IMR-90 (cell line): ENCODE measurements around the gene DYNLRB1. TPM values are rescaled to one million over a fixed set of nuclear protein-coding genes. Genes with fewer than 3 reads are reported as not detected.

Source experiments
- ATAC-seq: fragments of 200-7000 bp; cut with Tn5 transposase; 2 replicates; pipeline ENCODE4 v1.9.1; 2020; ENCODE audit warnings: low read depth, mild to moderate bottlenecking, moderate library complexity
- BruUV-seq: library from RNA; stranded (reverse); fragments of 400-500 nt; replicated peaks from 2 replicates; lab custom pipeline; 2021; lab: Mats Ljungman, UMichigan
- CTCF ChIA-PET: fragments of 300-600 bp; formaldehyde crosslinking; extraction: SDS; loops from one replicate; lab custom pipeline; 2021; ENCODE audit warnings: antibody characterized with exemption; lab: Yijun Ruan, JAX
- POLR2A ChIA-PET: fragments of 300-600 bp; sonication (Branson Sonifier 250); formaldehyde crosslinking; loops from one replicate; lab custom pipeline; 2022; ENCODE audit warnings: antibody characterized with exemption; ENCODE audit not compliant: unreplicated experiment; lab: Charles Lee
- DNase-seq: peaks from one replicate; pipeline ENCODE4 v3.0.0; 2013
- H2AFZ ChIP-seq: replicated peaks from 2 replicates; pipeline ENCODE3; 2013; ENCODE audit warnings: low read length, mild to moderate bottlenecking; ENCODE audit not compliant: poor library complexity
- H2AK5ac ChIP-seq: 2 replicates; pipeline ENCODE4 v1.6.1; 2013; ENCODE audit warnings: low read depth, low read length, inconsistent platforms
- H2AK9ac ChIP-seq: replicated peaks from 2 replicates; pipeline ENCODE3; 2013; ENCODE audit warnings: mild to moderate bottlenecking, low read depth, low read length, moderate library complexity; ENCODE audit not compliant: poor library complexity
- H2BK120ac ChIP-seq: 2 replicates; pipeline ENCODE4 v1.6.1; 2013; ENCODE audit warnings: low read depth, low read length, inconsistent platforms
- H2BK15ac ChIP-seq: 3 replicates; pipeline ENCODE4 v1.6.1; 2013; ENCODE audit warnings: low read depth, low read length, inconsistent platforms
- H2BK20ac ChIP-seq: 2 replicates; pipeline ENCODE4 v1.6.1; 2013; ENCODE audit warnings: low read depth, mild to moderate bottlenecking, inconsistent platforms, low read length, moderate library complexity
- H2BK5ac ChIP-seq: 2 replicates; pipeline ENCODE4 v1.6.1; 2013; ENCODE audit warnings: mild to moderate bottlenecking, low read depth, low read length, inconsistent platforms; ENCODE audit not compliant: poor library complexity, severe bottlenecking
- H3K14ac ChIP-seq: replicated peaks from 2 replicates; pipeline ENCODE4 v1.6.1; 2013; ENCODE audit warnings: low read depth, low read length, inconsistent platforms
- H3K18ac ChIP-seq: 2 replicates; pipeline ENCODE4 v1.6.1; 2013; ENCODE audit warnings: low read depth, low read length, control low read depth
- H3K23ac ChIP-seq: 2 replicates; pipeline ENCODE4 v1.6.1; 2013; ENCODE audit warnings: low read depth, low read length, inconsistent platforms
- H3K27ac ChIP-seq: 2 replicates; pipeline ENCODE4 v1.5.1; 2013; ENCODE audit warnings: mild to moderate bottlenecking, control low read depth, low read length; ENCODE audit not compliant: insufficient read depth
- H3K27me3 ChIP-seq: 2 replicates; pipeline ENCODE4 v1.6.1; 2013; ENCODE audit warnings: low read length; ENCODE audit not compliant: control insufficient read depth, insufficient read depth
- H3K36me3 ChIP-seq: 2 replicates; pipeline ENCODE4 v1.6.1; 2013; ENCODE audit warnings: low read length, mixed read lengths; ENCODE audit not compliant: control insufficient read depth, insufficient read depth
- H3K4ac ChIP-seq: 2 replicates; pipeline ENCODE4 v1.6.1; 2013; ENCODE audit warnings: low read depth, low read length, inconsistent platforms
- H3K4me1 ChIP-seq: 2 replicates; pipeline ENCODE4 v1.6.1; 2013; ENCODE audit warnings: low read length, mixed read lengths; ENCODE audit not compliant: control insufficient read depth, insufficient read depth
- H3K4me2 ChIP-seq: 2 replicates; pipeline ENCODE4 v1.6.1; 2013; ENCODE audit warnings: low read depth, mild to moderate bottlenecking, control low read depth, low read length, moderate library complexity
- H3K4me3 ChIP-seq: 2 replicates; pipeline ENCODE4 v1.5.1; 2013; ENCODE audit warnings: low read depth, mild to moderate bottlenecking, control low read depth, low read length, moderate library complexity; ENCODE audit not compliant: insufficient read depth
- H3K56ac ChIP-seq: 2 replicates; pipeline ENCODE4 v1.6.1; 2013; ENCODE audit warnings: low read length, inconsistent platforms; ENCODE audit not compliant: insufficient read depth; ENCODE audit errors: extremely low read depth
- H3K79me1 ChIP-seq, 2 experiments: 2 replicates each; pipeline ENCODE4 v1.6.1; 2013; ENCODE audit warnings: low read length in 2 of 2, inconsistent platforms in 1 of 2, low read depth in 1 of 2
- H3K9ac ChIP-seq: 2 replicates; pipeline ENCODE4 v1.6.1; 2013; ENCODE audit warnings: low read depth, low read length, control low read depth
- H3K9me1 ChIP-seq: 2 replicates; pipeline ENCODE4 v1.6.1; 2013; ENCODE audit warnings: low read length, inconsistent platforms; ENCODE audit not compliant: insufficient read depth
- H3K9me3 ChIP-seq: 2 replicates; pipeline ENCODE4 v1.6.1; 2013; ENCODE audit warnings: low read length; ENCODE audit not compliant: control insufficient read depth, insufficient read depth
- H4K20me1 ChIP-seq: 2 replicates; pipeline ENCODE4 v1.6.1; 2013; ENCODE audit warnings: low read length, inconsistent platforms; ENCODE audit not compliant: insufficient read depth
- H4K5ac ChIP-seq: 2 replicates; pipeline ENCODE4 v1.6.1; 2013; ENCODE audit warnings: mild to moderate bottlenecking, low read depth, low read length, control low read depth
- H4K8ac ChIP-seq, 2 experiments: 2 replicates each; pipeline ENCODE4 v1.6.1; 2013; ENCODE audit warnings: low read depth in 2 of 2, low read length in 2 of 2, control low read depth in 1 of 2, inconsistent platforms in 1 of 2
- H4K91ac ChIP-seq: 2 replicates; pipeline ENCODE4 v1.6.1; 2013; ENCODE audit warnings: low read depth, low read length, inconsistent platforms; ENCODE audit not compliant: insufficient read depth
- CEBPB ChIP-seq: IDR thresholded peaks from 2 replicates; pipeline ENCODE4 v1.6.1; 2012; ENCODE audit warnings: low read depth, low read length, improper control_type of control experiment
- RCOR1 ChIP-seq: IDR thresholded peaks from 2 replicates; pipeline ENCODE4 v1.6.1; 2012; ENCODE audit warnings: mild to moderate bottlenecking, low read length, improper control_type of control experiment; ENCODE audit not compliant: insufficient replicate concordance
- RFX5 ChIP-seq: IDR thresholded peaks from 2 replicates; pipeline ENCODE4 v1.8.0; 2012; ENCODE audit warnings: low read depth, mild to moderate bottlenecking, low read length, moderate library complexity
- WGBS, 2 experiments: methylation state at CpG; one replicate each; pipeline versions ENCODE4 v1.1.5 to v1.1.7; 2013; ENCODE audit warnings: missing lambda C conversion rate in 2 of 2; ENCODE audit not compliant: insufficient read length in 1 of 2; ENCODE audit errors: extremely low coverage in 2 of 2; 5-methylcytosine and 5-hydroxymethylcytosine counted together
- dilution Hi-C: fragments of 300-500 bp; cut with HindIII; formaldehyde crosslinking; loops from one replicate; pipeline ENCODE4 v1.14.3; 2018; ENCODE audit warnings: low sequenced_read_pairs; ENCODE audit not compliant: unreplicated experiment
- in situ Hi-C: fragments of 300-500 bp; cut with MboI; formaldehyde crosslinking; loops from 3 replicates; pipeline ENCODE4 v1.14.3; 2019; ENCODE audit warnings: low sequenced_read_pairs, inconsistent platforms, mixed read lengths
- intact Hi-C: fragments of 100-400 bp; cut with micrococcal nuclease; formaldehyde crosslinking; loops from 2 replicates; pipeline ENCODE4 v1.10.0; 2022
- polyA plus RNA-seq, 3 experiments: library from polyadenylated mRNA; depleted of rRNA; stranded (reverse); fragments of >200 nt; gene quantifications; 2 replicates each; pipeline ENCODE4 v1.2.3, GENCODE V29; 2012; ENCODE audit warnings: low replicate concordance in 1 of 3
- total RNA-seq: library from RNA; depleted of rRNA; stranded (reverse); fragments of >200 nt; gene quantifications from 2 replicates; pipeline ENCODE4 v1.2.3, GENCODE V29; 2012
- TF ChIP-seq, protein P1 (sequence below): fragments of 150-350 bp; IDR thresholded peaks from 2 replicates; pipeline ENCODE4 v1.6.1; 2016; ENCODE audit warnings: low read depth, mild to moderate bottlenecking, low read length, moderate library complexity, borderline replicate concordance

DYNLRB1 gene
- total and polyA plus RNA-seq, 2 of the 4 experiments (the other 2 are of a cell fraction): 82.4 to 380 TPM

DNA sequence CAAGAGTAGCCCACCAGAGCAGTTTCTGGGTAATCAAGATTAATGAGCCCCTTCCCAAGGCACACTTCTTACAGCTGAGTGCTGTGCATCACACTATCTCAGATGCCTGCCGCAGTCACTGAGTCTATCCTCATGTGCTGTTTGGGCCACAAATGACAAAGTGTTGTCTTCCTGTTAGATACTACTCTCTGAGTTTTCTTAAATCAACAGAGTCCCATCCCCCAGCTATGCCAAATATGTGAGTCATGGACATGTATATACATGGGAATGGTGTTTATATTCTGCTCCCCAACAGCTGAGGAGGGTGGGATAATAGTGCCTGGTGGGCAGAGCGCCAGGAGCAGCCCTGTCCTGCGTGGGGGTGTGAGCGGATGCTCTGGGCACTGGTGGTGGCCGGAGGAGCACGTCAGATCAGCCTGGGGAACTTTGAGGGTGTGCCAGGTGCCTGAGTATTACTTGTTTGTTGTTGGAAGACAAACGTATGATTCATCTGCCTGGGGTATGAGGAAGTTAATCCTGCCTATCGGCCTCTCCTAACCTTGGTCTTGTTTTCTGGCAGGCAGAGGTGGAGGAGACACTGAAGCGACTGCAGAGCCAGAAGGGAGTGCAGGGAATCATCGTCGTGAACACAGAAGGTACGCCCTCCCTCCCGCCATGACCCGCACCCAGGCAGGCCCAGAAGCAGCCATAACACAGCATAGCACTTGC lies 9.6 kb downstream of the DYNLRB1 start (continued):
- TF ChIP-seq, protein P1, sequence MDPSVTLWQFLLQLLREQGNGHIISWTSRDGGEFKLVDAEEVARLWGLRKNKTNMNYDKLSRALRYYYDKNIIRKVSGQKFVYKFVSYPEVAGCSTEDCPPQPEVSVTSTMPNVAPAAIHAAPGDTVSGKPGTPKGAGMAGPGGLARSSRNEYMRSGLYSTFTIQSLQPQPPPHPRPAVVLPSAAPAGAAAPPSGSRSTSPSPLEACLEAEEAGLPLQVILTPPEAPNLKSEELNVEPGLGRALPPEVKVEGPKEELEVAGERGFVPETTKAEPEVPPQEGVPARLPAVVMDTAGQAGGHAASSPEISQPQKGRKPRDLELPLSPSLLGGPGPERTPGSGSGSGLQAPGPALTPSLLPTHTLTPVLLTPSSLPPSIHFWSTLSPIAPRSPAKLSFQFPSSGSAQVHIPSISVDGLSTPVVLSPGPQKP: no peak
- peak; percentile 77 for TF ChIP-seq RFX5

DNA sequence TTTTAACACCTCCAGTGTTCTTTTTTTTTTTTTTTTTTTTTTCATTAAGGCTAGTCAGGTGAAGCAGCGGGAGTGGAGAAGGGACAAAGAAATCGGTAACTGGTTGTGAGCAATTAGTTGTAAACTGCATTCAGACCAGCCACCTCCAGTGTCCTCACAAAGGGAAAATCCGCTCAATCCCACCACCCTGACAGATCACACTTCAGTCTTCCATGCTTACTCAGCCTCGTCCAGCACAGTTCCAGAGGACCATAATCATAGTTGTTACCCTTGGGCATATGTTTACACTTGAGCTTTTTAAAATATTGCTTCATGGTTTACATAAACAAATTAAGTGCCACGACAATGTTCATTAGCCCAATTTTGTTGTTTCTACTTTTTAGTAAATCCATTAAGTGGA lies 10.2 kb downstream of the DYNLRB1 start:
- peak overlapping the region; percentile 67 for H3K56ac ChIP-seq
- H3K27me3 ChIP-seq: no peaks in the 10 kb centered on the region
- peak overlapping the region; percentile 87 for H3K23ac ChIP-seq
- no peak for ATAC-seq
- peak overlapping the region; percentile 56 for H2AK9ac ChIP-seq
- H3K18ac ChIP-seq: peak overlapping the region; percentile 91
- WGBS, 2 experiments: 0% methylated on average over 1 of the region's 5 CpGs; no CpG with 5 or more reads in 1 of the 2 experiments
- peak overlapping the region; percentile 59 for H3K4me2 ChIP-seq
- BruUV-seq: TSS peak; percentile 2
- ChIA-PET POLR2A (no interaction called here), CTCF (interaction anchor here (1.0 to 2.1 kb wide), 2 partner anchors 9 to 214 kb away, joined by 3 to 12 read pairs; no protein-coding TSS in a partner anchor)
- DNase-seq: peak; percentile 33
- H3K9me3 ChIP-seq: no peaks in the 10 kb centered on the region
- intact Hi-C loops: no loop called here
- peak overlapping the region; percentile 92 for H2BK5ac ChIP-seq
- H4K91ac ChIP-seq: peak overlapping the region; percentile 91
- H3K36me3 ChIP-seq: peaks cover 46% of the 10 kb centered on the region
- in situ Hi-C loops: no loop called here
- H2AK5ac ChIP-seq: peak overlapping the region; percentile 90
- H2AFZ ChIP-seq: no peak overlapping the region
- peak overlapping the region; percentile 88 for H2BK20ac ChIP-seq
- H3K27ac ChIP-seq: peak overlapping the region; percentile 87
- H3K9ac ChIP-seq: peak overlapping the region; percentile 46
- dilution Hi-C loops: no loop called here
- peaks cover 30% of the 10 kb centered on the region for H4K20me1 ChIP-seq
- H4K5ac ChIP-seq: peak overlapping the region; percentile 71
- H3K4ac ChIP-seq: peak overlapping the region; percentile 89
- H2BK120ac ChIP-seq: peak overlapping the region; percentile 87
- H3K79me1 ChIP-seq: peaks cover 61 to 86% of the 10 kb centered on the region in 2 experiments
- H3K4me1 ChIP-seq: peaks cover 46% of the 10 kb centered on the region
- H4K8ac ChIP-seq: peak overlapping the region; percentile 25 to 72; a peak in 3 of 4 replicates
- peak overlapping the region; percentile 73 for H3K14ac ChIP-seq
- no peak overlapping the region for H3K4me3 ChIP-seq
- H3K9me1 ChIP-seq: peaks cover 61% of the 10 kb centered on the region
- TF ChIP-seq CEBPB: 0 out of 2 replicates have a peak, but pooled peaks have one; percentile 32
- no peak for TF ChIP-seq RCOR1
- H2BK15ac ChIP-seq: peak overlapping the region; percentile 63; the same call in 2 of the 3 replicates
